H1 (cell line): ENCODE data around the gene KIF15. TPM values are rescaled to one million over a fixed set of nuclear protein-coding genes. Genes with fewer than 3 reads are reported as not detected.

Experiments
- CTCF ChIA-PET: fragments of 300-600 bp; sonication (Branson Sonifier 250); formaldehyde crosslinking; loops from one replicate; lab custom pipeline; 2021; ENCODE audit not compliant: partially characterized antibody; lab: Charles Lee
- POLR2A ChIA-PET: fragments of 300-600 bp; sonication (Branson Sonifier 250); formaldehyde crosslinking; loops from one replicate; lab custom pipeline; 2021; ENCODE audit warnings: inconsistent platforms; ENCODE audit not compliant: partially characterized antibody; lab: Charles Lee
- DNase-seq, 2 experiments: peaks; one replicate each; pipeline versions ENCODE4 v3.0.0 to v3.0.0-alpha.2; 2010 to 2022; ENCODE audit warnings: low spot score in 2 of 2, low read depth in 1 of 2, mixed read lengths in 1 of 2
- FAIRE-seq: peaks from 2 replicates; lab custom pipeline; 2011; peaks lifted over from hg19 to GRCh38; lab: Jason Lieb, UNC
- H2AFZ ChIP-seq: 2 replicates; pipeline ENCODE4 v1.8.1; 2012; ENCODE audit warnings: low read length, inconsistent platforms
- H2AK5ac ChIP-seq: 2 replicates; pipeline ENCODE4 v1.6.1; 2013; ENCODE audit warnings: low read depth, low read length
- H2BK120ac ChIP-seq: replicated peaks from 2 replicates; pipeline ENCODE3; 2013; ENCODE audit warnings: low read depth, low read length, inconsistent platforms
- H2BK12ac ChIP-seq: 2 replicates; pipeline ENCODE4 v1.6.1; 2013; ENCODE audit warnings: low read depth, low read length
- H2BK15ac ChIP-seq: 2 replicates; pipeline ENCODE4 v1.6.1; 2013; ENCODE audit warnings: low read length
- H2BK20ac ChIP-seq: 2 replicates; pipeline ENCODE4 v1.6.1; 2013; ENCODE audit warnings: low read length
- H2BK5ac ChIP-seq: 2 replicates; pipeline ENCODE4 v1.6.1; 2013; ENCODE audit warnings: low read depth, low read length
- H3K14ac ChIP-seq: 2 replicates; pipeline ENCODE4 v1.6.1; 2013; ENCODE audit warnings: inconsistent platforms; ENCODE audit not compliant: insufficient read length
- H3K18ac ChIP-seq: 2 replicates; pipeline ENCODE4 v1.6.1; 2013; ENCODE audit warnings: low read length; ENCODE audit errors: extremely low read depth
- H3K23ac ChIP-seq: 2 replicates; pipeline ENCODE4 v1.6.1; 2013; ENCODE audit warnings: inconsistent platforms; ENCODE audit not compliant: insufficient read length
- H3K23me2 ChIP-seq: 2 replicates; pipeline ENCODE4 v1.6.1; 2013; ENCODE audit warnings: low read depth, low read length
- H3K27ac ChIP-seq: 2 replicates; pipeline ENCODE4 v1.6.1; 2011; ENCODE audit warnings: low read depth, low read length, inconsistent platforms
- H3K27me3 ChIP-seq, 4 experiments: replicated peaks in 1 of 4; 1 replicate in 1 of 4; 2 replicates in 3 of 4; pipeline versions ENCODE4 v1.6.1 to v1.8.1; 2011 to 2013; ENCODE audit warnings: low read length in 3 of 4, mild to moderate bottlenecking in 3 of 4, inconsistent platforms in 2 of 4, mixed read lengths in 2 of 4, moderate library complexity in 1 of 4; ENCODE audit not compliant: control insufficient read depth in 3 of 4, insufficient read depth in 3 of 4; ENCODE audit errors: extremely low read depth in 1 of 4
- H3K36me3 ChIP-seq, 4 experiments: 2 replicates each; pipeline versions ENCODE4 v1.6.1 to v1.8.1; 2011 to 2013; ENCODE audit warnings: mild to moderate bottlenecking in 4 of 4, low read length in 3 of 4, moderate library complexity in 2 of 4, control low read depth in 1 of 4, inconsistent platforms in 1 of 4; ENCODE audit not compliant: insufficient read depth in 4 of 4, control insufficient read depth in 2 of 4
- H3K4ac ChIP-seq: replicated peaks from 2 replicates; pipeline ENCODE3; 2013; ENCODE audit warnings: low read length, low read depth, mixed read lengths, inconsistent platforms; ENCODE audit not compliant: insufficient read length
- H3K4me1 ChIP-seq, 4 experiments: replicated peaks in 1 of 4; 1 replicate in 1 of 4; 2 replicates in 3 of 4; pipeline versions ENCODE4 v1.6.1 to v1.8.1; 2011 to 2013; ENCODE audit warnings: low read length in 3 of 4, inconsistent platforms in 2 of 4, mixed read lengths in 1 of 4; ENCODE audit not compliant: insufficient read depth in 4 of 4, control insufficient read depth in 3 of 4
- H3K4me2 ChIP-seq, 2 experiments: 2 replicates each; pipeline versions ENCODE4 v1.6.1 to v1.8.1; 2011 to 2013; ENCODE audit warnings: low read depth in 2 of 2, low read length in 2 of 2, control low read depth in 1 of 2, inconsistent platforms in 1 of 2, mild to moderate bottlenecking in 1 of 2; ENCODE audit not compliant: insufficient read depth in 1 of 2
- H3K4me3 ChIP-seq, 4 experiments: fragments of 200-600, 300-600 bp in 1 of 4; sonication (generic), shearing (Covaris generic), sonication (Bioruptor Twin) in 1 of 4; 2 replicates each; pipeline versions ENCODE4 v1.5.1 to v1.8.1; 2011 to 2016; ENCODE audit warnings: low read length in 4 of 4, low read depth in 3 of 4, control low read depth in 2 of 4, inconsistent platforms in 2 of 4, mild to moderate bottlenecking in 2 of 4, mixed read lengths in 1 of 4, moderate library complexity in 1 of 4; ENCODE audit not compliant: insufficient read depth in 2 of 4; ENCODE audit errors: extremely low read depth in 1 of 4
- H3K56ac ChIP-seq: replicated peaks from 2 replicates; pipeline ENCODE3; 2013; ENCODE audit warnings: low read depth, mild to moderate bottlenecking, mixed read lengths, low read length, inconsistent platforms; ENCODE audit not compliant: insufficient read length
- H3K79me1 ChIP-seq: 2 replicates; pipeline ENCODE4 v1.6.1; 2013; ENCODE audit warnings: low read depth, low read length, control low read depth
- H3K79me2 ChIP-seq, 2 experiments: 2 replicates each; pipeline versions ENCODE4 v1.6.1 to v1.8.1; 2012 to 2013; ENCODE audit warnings: low read length in 2 of 2, mild to moderate bottlenecking in 2 of 2, inconsistent platforms in 1 of 2; ENCODE audit not compliant: insufficient read depth in 2 of 2, control insufficient read depth in 1 of 2
- H3K9ac ChIP-seq, 4 experiments: replicated peaks in 1 of 4; 1 replicate in 1 of 4; 2 replicates in 3 of 4; pipeline versions ENCODE4 v1.6.1 to v1.8.1; 2011 to 2013; ENCODE audit warnings: low read depth in 3 of 4, low read length in 3 of 4, control low read depth in 2 of 4, mild to moderate bottlenecking in 2 of 4, moderate library complexity in 2 of 4, inconsistent platforms in 1 of 4; ENCODE audit errors: extremely low read depth in 1 of 4
- H3K9me3 ChIP-seq, 2 experiments: 2 replicates each; pipeline versions ENCODE4 v1.6.1 to v1.8.1; 2012 to 2013; ENCODE audit warnings: mild to moderate bottlenecking in 2 of 2, moderate library complexity in 2 of 2, control low read depth in 1 of 2, inconsistent platforms in 1 of 2, low read depth in 1 of 2, low read length in 1 of 2, mixed read lengths in 1 of 2; ENCODE audit not compliant: insufficient read depth in 2 of 2
- H4K20me1 ChIP-seq, 2 experiments: replicated peaks in 1 of 2; 2 replicates each; pipeline versions ENCODE3 to v1.8.1; 2011 to 2013; ENCODE audit warnings: inconsistent platforms in 2 of 2, low read length in 2 of 2, mild to moderate bottlenecking in 1 of 2; ENCODE audit not compliant: insufficient read depth in 2 of 2, control insufficient read depth in 1 of 2
- H4K5ac ChIP-seq: 2 replicates; pipeline ENCODE4 v1.6.1; 2013; ENCODE audit warnings: low read length, low read depth, mixed read lengths, inconsistent platforms; ENCODE audit not compliant: insufficient read length
- H4K8ac ChIP-seq: 2 replicates; pipeline ENCODE4 v1.8.0; 2013; ENCODE audit warnings: mild to moderate bottlenecking, moderate library complexity, low read length, inconsistent platforms; ENCODE audit not compliant: insufficient read depth; ENCODE audit errors: extremely low read depth
- H4K91ac ChIP-seq: replicated peaks from 2 replicates; pipeline ENCODE3; 2013; ENCODE audit warnings: low read length, mixed read lengths, inconsistent platforms; ENCODE audit not compliant: insufficient read length
- KDM5A ChIP-seq: fragments of 200-600 bp; IDR thresholded peaks from 2 replicates; pipeline ENCODE4 v1.7.1; 2012; ENCODE audit warnings: mild to moderate bottlenecking, low read length, inconsistent platforms, mixed read lengths
- NRF1 ChIP-seq: IDR thresholded peaks from 2 replicates; pipeline ENCODE4 v1.6.1; 2011; ENCODE audit warnings: mild to moderate bottlenecking, low read depth, low read length, improper control_type of control experiment
- PHF8 ChIP-seq: fragments of 200-600 bp; sonication (generic); conservative IDR thresholded peaks from 2 replicates; pipeline ENCODE4 v1.7.1; 2012; ENCODE audit warnings: low read depth, mild to moderate bottlenecking, inconsistent platforms, low read length, moderate library complexity
- RNF2 ChIP-seq: fragments of 200-900, 300-1000 bp; sonication (generic); IDR thresholded peaks from 2 replicates; pipeline ENCODE4 v1.7.1; 2016; ENCODE audit warnings: borderline replicate concordance, low read depth, mild to moderate bottlenecking, antibody characterized with exemption, low read length; ENCODE audit not compliant: poor library complexity, severe bottlenecking; ENCODE audit errors: missing control alignments
- RXRA ChIP-seq: IDR thresholded peaks from 2 replicates; pipeline ENCODE4 v1.6.1; 2011; ENCODE audit warnings: low read depth, mild to moderate bottlenecking, low read length, moderate library complexity; ENCODE audit not compliant: insufficient read depth
- SRF ChIP-seq: IDR thresholded peaks from 2 replicates; pipeline ENCODE4 v1.6.1; 2011; ENCODE audit warnings: mild to moderate bottlenecking, low read depth, low read length, moderate library complexity
- WGBS, 2 experiments: shearing (Covaris generic) in 1 of 2; methylation state at CpG; one replicate each; pipeline versions ENCODE4 v1.1.6 to v1.1.7; 2013 to 2015; ENCODE audit warnings: low lambda C conversion rate in 2 of 2, mixed read lengths in 2 of 2, inconsistent platforms in 1 of 2, low coverage in 1 of 2, missing lambda C conversion rate in 1 of 2; ENCODE audit not compliant: insufficient replicate concordance in 2 of 2, insufficient coverage in 1 of 2, insufficient read length in 1 of 2; ENCODE audit errors: extremely low coverage in 1 of 2, missing lambda C conversion rate in 1 of 2; 5-methylcytosine and 5-hydroxymethylcytosine counted together
- polyA plus RNA-seq, 7 experiments: library from polyadenylated mRNA; depleted of rRNA in 3 of 7; stranded (reverse) in 5 of 7; unstranded in 2 of 7; fragments of >200 nt in 5 of 7; fragments of 200-250 nt in 2 of 7; gene quantifications; 1 replicate in 5 of 7; 2 replicates in 1 of 7; 4 replicates in 1 of 7; pipeline versions ENCODE4 v1.2.1 to v1.2.3, GENCODE V29; 2011 to 2013; ENCODE audit warnings: missing spikeins in 2 of 7, mixed read lengths in 2 of 7
- total RNA-seq: library from RNA; stranded (reverse); fragmentation: NEBNext Ultra II Directional; extraction: Animal tissue kit (Norgen Biotek cat#: 25700); gene quantifications from 2 replicates; pipeline ENCODE4 v1.2.1, GENCODE V29; 2021

KIF15 gene
- total and polyA plus RNA-seq, 2 of the 8 experiments (the other 6 are each of a cell fraction or from before 2014, with no cell fraction given) = 4.2 to 25.5 TPM

GRCh38 chr3:44802011-44802410 lies 40.4 kb downstream of the KIF15 start:
- Histone ChIP-seq H3K18ac (no peak overlapping the region), H4K5ac (no peak overlapping the region), H2AFZ (no peak overlapping the region), H4K20me1 (no peaks in the 10 kb centered on the region), H3K36me3 (peaks cover 12 to 70% (median 35%) of the 10 kb centered on the region in 4 experiments), H3K4ac (no peak overlapping the region), H2BK15ac (no peak overlapping the region), H2BK12ac (no peak overlapping the region), H2BK120ac (no peak overlapping the region), H3K4me2 (no peak overlapping the region), H3K79me1 (no peaks in the 10 kb centered on the region), H3K79me2 (no peaks in the 10 kb centered on the region), H3K56ac (no peak overlapping the region), H3K23me2 (no peaks in the 10 kb centered on the region), H4K8ac (no peak overlapping the region), H2BK20ac (no peak overlapping the region), H3K4me1 (no peaks in the 10 kb centered on the region), H3K14ac (no peak overlapping the region), H4K91ac (no peak overlapping the region), H2BK5ac (no peak overlapping the region), H3K4me3 (no peak overlapping the region), H3K27ac (no peak overlapping the region), H3K9me3 (no peaks in the 10 kb centered on the region), H2AK5ac (no peak overlapping the region), H3K9ac (no peak overlapping the region), H3K27me3 (no peaks in the 10 kb centered on the region), H3K23ac (no peak overlapping the region)
- FAIRE-seq = no peak
- no peak for TF ChIP-seq KDM5A
- no peak for TF ChIP-seq SRF
- no peak for TF ChIP-seq NRF1
- no peak for TF ChIP-seq PHF8
- TF ChIP-seq RXRA = no peak
- TF ChIP-seq RNF2 = no peak
- ChIA-PET POLR2A (no interaction called here), CTCF (no interaction called here)
- no peak for DNase-seq
- 88% methylated on average over 2 of the region's 2 CpGs; no CpG with 5 or more reads in 1 of the 2 experiments for WGBS, 2 experiments
